K562 (cell line): ENCODE results near the gene FBXW11. TPM values are rescaled to one million over a fixed set of nuclear protein-coding genes. Genes with fewer than 3 reads are reported as not detected.

Experiments used
- IRF2 ChIP-seq: sonication (generic); formaldehyde crosslinking; IDR thresholded peaks from 2 replicates; pipeline ENCODE4 v1.8.1; 2022; ENCODE audit warnings: mild to moderate bottlenecking, missing genetic modification reagents
- SNRNP70 ChIP-seq: fragments of 200-400 bp; formaldehyde crosslinking; optimal IDR thresholded peaks from 2 replicates; pipeline ENCODE3; 2017; ENCODE audit warnings: low read depth, low read length
- polyA plus RNA-seq, 8 experiments: library from polyadenylated mRNA; depleted of rRNA in 4 of 8; stranded (reverse) in 5 of 8; unstranded in 3 of 8; fragments of >200 nt; fragmentation: Nextera tagmentation in 2 of 8; fragmentation: Illumina TruSeq in 1 of 8; extraction: Ambion mirVana in 2 of 8; extraction: Trizol in 1 of 8; gene quantifications; 2 replicates each; pipeline versions ENCODE4 v1.2.1 to v1.2.3, GENCODE V29; 2011 to 2014; ENCODE audit warnings: inconsistent platforms in 1 of 8, missing spikeins in 1 of 8
- total RNA-seq, 7 experiments: library from RNA; depleted of rRNA in 6 of 7; stranded (reverse); fragments of >200 nt in 6 of 7; fragmentation: Illumina TruSeq in 2 of 7; extraction: Trizol in 2 of 7; gene quantifications; 2 replicates each; pipeline versions ENCODE4 v1.2.1 to v1.2.3, GENCODE V29; 2011 to 2021; ENCODE audit warnings: low replicate concordance in 1 of 7
- TF ChIP-seq, protein P1 (sequence below): fragments of 200-600 bp; sonication (generic); IDR thresholded peaks from one replicate; pipeline ENCODE4 v1.6.1; 2012; ENCODE audit warnings: mild to moderate bottlenecking, low read depth, low read length, inconsistent platforms

FBXW11 gene
- total and polyA plus RNA-seq, 9 of the 15 experiments (the other 6 are each of a cell fraction or from before 2014, with no cell fraction given), result 3.0 to 28.6 (median 23.6) TPM

- TF ChIP-seq, protein P1, sequence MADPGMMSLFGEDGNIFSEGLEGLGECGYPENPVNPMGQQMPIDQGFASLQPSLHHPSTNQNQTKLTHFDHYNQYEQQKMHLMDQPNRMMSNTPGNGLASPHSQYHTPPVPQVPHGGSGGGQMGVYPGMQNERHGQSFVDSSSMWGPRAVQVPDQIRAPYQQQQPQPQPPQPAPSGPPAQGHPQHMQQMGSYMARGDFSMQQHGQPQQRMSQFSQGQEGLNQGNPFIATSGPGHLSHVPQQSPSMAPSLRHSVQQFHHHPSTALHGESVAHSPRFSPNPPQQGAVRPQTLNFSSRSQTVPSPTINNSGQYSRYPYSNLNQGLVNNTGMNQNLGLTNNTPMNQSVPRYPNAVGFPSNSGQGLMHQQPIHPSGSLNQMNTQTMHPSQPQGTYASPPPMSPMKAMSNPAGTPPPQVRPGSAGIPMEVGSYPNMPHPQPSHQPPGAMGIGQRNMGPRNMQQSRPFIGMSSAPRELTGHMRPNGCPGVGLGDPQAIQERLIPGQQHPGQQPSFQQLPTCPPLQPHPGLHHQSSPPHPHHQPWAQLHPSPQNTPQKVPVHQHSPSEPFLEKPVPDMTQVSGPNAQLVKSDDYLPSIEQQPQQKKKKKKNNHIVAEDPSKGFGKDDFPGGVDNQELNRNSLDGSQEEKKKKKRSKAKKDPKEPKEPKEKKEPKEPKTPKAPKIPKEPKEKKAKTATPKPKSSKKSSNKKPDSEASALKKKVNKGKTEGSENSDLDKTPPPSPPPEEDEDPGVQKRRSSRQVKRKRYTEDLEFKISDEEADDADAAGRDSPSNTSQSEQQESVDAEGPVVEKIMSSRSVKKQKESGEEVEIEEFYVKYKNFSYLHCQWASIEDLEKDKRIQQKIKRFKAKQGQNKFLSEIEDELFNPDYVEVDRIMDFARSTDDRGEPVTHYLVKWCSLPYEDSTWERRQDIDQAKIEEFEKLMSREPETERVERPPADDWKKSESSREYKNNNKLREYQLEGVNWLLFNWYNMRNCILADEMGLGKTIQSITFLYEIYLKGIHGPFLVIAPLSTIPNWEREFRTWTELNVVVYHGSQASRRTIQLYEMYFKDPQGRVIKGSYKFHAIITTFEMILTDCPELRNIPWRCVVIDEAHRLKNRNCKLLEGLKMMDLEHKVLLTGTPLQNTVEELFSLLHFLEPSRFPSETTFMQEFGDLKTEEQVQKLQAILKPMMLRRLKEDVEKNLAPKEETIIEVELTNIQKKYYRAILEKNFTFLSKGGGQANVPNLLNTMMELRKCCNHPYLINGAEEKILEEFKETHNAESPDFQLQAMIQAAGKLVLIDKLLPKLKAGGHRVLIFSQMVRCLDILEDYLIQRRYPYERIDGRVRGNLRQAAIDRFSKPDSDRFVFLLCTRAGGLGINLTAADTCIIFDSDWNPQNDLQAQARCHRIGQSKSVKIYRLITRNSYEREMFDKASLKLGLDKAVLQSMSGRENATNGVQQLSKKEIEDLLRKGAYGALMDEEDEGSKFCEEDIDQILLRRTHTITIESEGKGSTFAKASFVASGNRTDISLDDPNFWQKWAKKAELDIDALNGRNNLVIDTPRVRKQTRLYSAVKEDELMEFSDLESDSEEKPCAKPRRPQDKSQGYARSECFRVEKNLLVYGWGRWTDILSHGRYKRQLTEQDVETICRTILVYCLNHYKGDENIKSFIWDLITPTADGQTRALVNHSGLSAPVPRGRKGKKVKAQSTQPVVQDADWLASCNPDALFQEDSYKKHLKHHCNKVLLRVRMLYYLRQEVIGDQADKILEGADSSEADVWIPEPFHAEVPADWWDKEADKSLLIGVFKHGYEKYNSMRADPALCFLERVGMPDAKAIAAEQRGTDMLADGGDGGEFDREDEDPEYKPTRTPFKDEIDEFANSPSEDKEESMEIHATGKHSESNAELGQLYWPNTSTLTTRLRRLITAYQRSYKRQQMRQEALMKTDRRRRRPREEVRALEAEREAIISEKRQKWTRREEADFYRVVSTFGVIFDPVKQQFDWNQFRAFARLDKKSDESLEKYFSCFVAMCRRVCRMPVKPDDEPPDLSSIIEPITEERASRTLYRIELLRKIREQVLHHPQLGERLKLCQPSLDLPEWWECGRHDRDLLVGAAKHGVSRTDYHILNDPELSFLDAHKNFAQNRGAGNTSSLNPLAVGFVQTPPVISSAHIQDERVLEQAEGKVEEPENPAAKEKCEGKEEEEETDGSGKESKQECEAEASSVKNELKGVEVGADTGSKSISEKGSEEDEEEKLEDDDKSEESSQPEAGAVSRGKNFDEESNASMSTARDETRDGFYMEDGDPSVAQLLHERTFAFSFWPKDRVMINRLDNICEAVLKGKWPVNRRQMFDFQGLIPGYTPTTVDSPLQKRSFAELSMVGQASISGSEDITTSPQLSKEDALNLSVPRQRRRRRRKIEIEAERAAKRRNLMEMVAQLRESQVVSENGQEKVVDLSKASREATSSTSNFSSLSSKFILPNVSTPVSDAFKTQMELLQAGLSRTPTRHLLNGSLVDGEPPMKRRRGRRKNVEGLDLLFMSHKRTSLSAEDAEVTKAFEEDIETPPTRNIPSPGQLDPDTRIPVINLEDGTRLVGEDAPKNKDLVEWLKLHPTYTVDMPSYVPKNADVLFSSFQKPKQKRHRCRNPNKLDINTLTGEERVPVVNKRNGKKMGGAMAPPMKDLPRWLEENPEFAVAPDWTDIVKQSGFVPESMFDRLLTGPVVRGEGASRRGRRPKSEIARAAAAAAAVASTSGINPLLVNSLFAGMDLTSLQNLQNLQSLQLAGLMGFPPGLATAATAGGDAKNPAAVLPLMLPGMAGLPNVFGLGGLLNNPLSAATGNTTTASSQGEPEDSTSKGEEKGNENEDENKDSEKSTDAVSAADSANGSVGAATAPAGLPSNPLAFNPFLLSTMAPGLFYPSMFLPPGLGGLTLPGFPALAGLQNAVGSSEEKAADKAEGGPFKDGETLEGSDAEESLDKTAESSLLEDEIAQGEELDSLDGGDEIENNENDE, result no peak
- TF ChIP-seq SNRNP70, result no peak
- no peak for TF ChIP-seq IRF2 (CRISPR knock-in tag)
Observed at GRCh38 chr5:171975877-171976667, 30.4 kb downstream of the FBXW11 start (continued).
